ENCODE results near the gene NCAPG. TPM values are rescaled to one million over a fixed set of nuclear protein-coding genes. Genes with fewer than 3 reads are reported as not detected.

The NCAPG gene
- total RNA-seq, 2 experiments from 2014 or later: 73.8 to 82.8 TPM

DNA sequence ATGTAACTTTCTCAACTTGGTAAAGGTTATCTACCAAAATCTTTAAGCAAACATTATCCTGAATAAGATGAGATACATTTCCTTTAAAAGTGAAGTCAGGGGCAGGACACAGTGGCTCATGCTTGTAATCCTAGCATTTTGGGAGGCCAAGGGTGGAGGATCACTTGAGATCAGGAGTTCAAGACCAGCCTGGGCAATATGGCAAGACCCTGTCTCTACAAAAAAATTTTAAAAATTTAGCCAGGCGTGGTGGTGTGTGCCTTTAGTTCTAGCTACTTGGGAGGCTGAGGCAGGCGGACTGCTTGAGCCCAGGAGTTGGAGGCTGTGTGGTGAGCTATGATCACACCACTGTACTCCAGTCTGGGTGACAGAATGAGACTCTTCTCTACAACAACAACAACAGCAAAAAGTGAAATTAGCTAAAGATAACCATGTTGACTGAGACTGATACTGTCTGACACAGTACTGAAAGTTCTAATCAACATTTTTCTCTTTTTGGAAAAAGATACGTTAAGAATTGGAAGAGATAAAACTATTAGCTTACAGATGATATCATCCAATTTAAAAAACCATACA lies 5.1 kb upstream of the NCAPG start:
- no peaks in the 10 kb centered on the region for H3K9me3 Mint-ChIP-seq (ENCODE audit: low read depth)

DNA sequence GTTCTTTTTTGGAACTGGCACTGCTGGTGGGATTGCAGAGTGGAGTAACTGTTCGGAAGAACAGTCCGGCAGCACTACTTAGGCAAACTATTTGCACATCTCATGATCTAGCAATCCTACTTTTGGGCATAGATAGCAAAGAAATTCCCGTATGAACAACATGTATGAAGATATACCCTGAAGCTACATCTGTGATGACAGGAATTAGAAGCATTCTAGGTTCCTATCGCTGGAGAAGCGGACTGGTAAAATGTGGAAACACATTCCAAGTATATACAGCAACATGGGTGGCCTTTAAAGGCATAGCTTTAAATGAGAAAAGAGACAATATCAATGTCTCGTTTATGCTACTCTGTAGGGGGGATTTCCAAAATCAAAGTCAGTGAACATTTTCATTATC lies 3.3 kb upstream of the NCAPG start:
- no peaks in the 10 kb centered on the region for H3K9me3 Mint-ChIP-seq (ENCODE audit: low read depth)

More for the DNA sequence above, 5.1 kb upstream of the NCAPG start:
- Mint-ChIP-seq H3K27ac (peak overlapping the region; percentile 47), H3K4me1 (peaks cover 43% of the 10 kb centered on the region), H3K36me3 (ENCODE audit: low read depth) (peaks cover 51% of the 10 kb centered on the region), H3K4me3 (no peak overlapping the region), H3K27me3 (no peaks in the 10 kb centered on the region)
- ChIA-PET CTCF (interaction anchor here (1.0 to 2.5 kb wide), 4 partner anchors 9 to 257 kb away, joined by 3 to 10 read pairs (median 6); no protein-coding TSS in a partner anchor), POLR2A (no interaction called here)
- ATAC-seq (no peak), DNase-seq (peak; percentile 28)
- intact Hi-C loops (cut with DNase I, micrococcal nuclease): loop anchor here (5.0 to 10.0 kb wide), 2 partner anchors 168 to 461 kb away; no protein-coding TSS in a partner anchor

DNA sequence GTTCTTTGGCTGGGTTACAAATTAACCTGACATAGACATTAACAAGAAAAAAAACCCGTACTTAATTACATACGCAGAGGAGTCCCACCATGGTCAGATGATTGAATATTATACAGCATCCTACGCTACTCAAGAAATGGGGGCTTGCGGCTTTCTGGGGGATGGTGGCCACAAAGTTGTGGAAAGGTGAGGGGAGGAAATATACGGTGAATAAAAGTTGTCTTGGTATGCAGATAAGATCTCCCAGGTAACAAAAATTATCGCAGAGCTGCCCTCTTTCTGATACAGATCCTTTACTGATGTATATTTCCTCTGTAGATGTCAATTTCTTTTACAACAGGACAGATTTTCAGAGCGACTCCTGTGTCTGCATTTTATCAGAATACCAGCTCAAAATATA lies 1.1 kb upstream of the NCAPG start:
- H3K36me3 Mint-ChIP-seq (ENCODE audit: low read depth): peaks cover 53% of the 10 kb centered on the region
- CTCF ChIA-PET: interaction anchor here (0.6 to 4.0 kb wide), 8 partner anchors 9 to 262 kb away, joined by 3 to 18 read pairs (median 5); partner anchors contain the start of gene LAP3
- peak; percentile 15 for DNase-seq

More for the DNA sequence above, 3.3 kb upstream of the NCAPG start:
- ChIA-PET POLR2A (interaction anchor here (0.6 kb wide), 2 partner anchors 8 to 213 kb away, joined by 3 read pairs; no protein-coding TSS in a partner anchor), CTCF (interaction anchor here (0.8 to 4.0 kb wide), 2 partner anchors 12 to 258 kb away, joined by 3 to 18 read pairs; no protein-coding TSS in a partner anchor)
- DNase-seq: no peak
- peak overlapping the region; percentile 98 for H3K4me3 Mint-ChIP-seq
- H3K27ac Mint-ChIP-seq: no peak overlapping the region
- no peak for ATAC-seq
- no peaks in the 10 kb centered on the region for H3K27me3 Mint-ChIP-seq
- H3K36me3 Mint-ChIP-seq (ENCODE audit: low read depth): peaks cover 58% of the 10 kb centered on the region
- H3K4me1 Mint-ChIP-seq: peaks cover 47% of the 10 kb centered on the region
- intact Hi-C loops (cut with DNase I, micrococcal nuclease): loop anchor here (5.0 to 10.0 kb wide), 2 partner anchors 170 to 463 kb away; no protein-coding TSS in a partner anchor

DNA sequence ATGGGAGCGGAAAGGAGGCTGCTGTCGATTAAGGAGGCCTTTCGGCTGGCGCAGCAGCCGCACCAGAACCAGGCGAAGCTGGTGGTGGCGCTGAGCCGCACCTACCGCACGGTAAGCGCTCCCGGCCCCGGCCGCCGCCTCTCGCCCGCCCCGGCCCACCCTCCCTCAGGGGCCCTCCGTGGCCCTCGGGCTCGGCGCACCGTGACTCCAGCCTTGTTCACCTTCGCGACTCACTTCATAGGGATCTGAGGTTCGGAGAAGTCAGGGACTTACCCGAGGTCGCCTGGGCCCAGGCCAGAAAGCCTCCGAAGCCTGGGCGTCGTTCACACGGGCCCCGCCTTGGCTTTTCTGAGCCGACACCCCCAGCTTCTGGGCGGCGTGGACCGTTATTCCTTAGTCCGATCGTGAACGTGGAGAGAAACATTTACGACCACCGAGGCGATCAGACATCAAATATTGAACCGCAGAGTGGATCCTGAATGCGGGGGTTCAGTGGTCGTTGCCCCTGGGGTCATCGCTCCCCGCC lies 362 bp downstream of the NCAPG start:
- Mint-ChIP-seq H3K36me3 (ENCODE audit: low read depth) (peaks cover 60% of the 10 kb centered on the region), H3K4me1 (peaks cover 36% of the 10 kb centered on the region), H3K27ac (peak overlapping the region; percentile 100), H3K9me3 (ENCODE audit: low read depth) (no peaks in the 10 kb centered on the region), H3K27me3 (no peaks in the 10 kb centered on the region), H3K4me3 (peak overlapping the region; percentile 98)
- POLR2A ChIA-PET: interaction anchor here (0.7 kb wide), 1 partner anchor 27 kb away, joined by 9 read pairs; no protein-coding TSS in a partner anchor
- intact Hi-C loops (cut with DNase I, micrococcal nuclease): loop anchor here (2.0 to 10.0 kb wide), 2 partner anchors 296 to 1584 kb away; partner anchors contain the start of genes CLRN2 (in 1 of the 2), QDPR (in 1 of the 2) and TAPT1 (in 1 of the 2)
- peak; percentile 62 for DNase-seq
- ATAC-seq: peak; percentile 20
- CTCF ChIA-PET: interaction anchor here (1.0 to 4.0 kb wide), 3 partner anchors 15 to 234 kb away, joined by 4 to 18 read pairs (median 10); partner anchors contain the start of gene LAP3

More for the DNA sequence above, 1.1 kb upstream of the NCAPG start:
- Mint-ChIP-seq H3K9me3 (ENCODE audit: low read depth) (no peaks in the 10 kb centered on the region), H3K27ac (peak overlapping the region; percentile 100), H3K27me3 (no peaks in the 10 kb centered on the region), H3K4me1 (peaks cover 46% of the 10 kb centered on the region), H3K4me3 (peak overlapping the region; percentile 98)
- intact Hi-C loops (cut with DNase I, micrococcal nuclease): loop anchor here (1.0 to 10.0 kb wide), 10 partner anchors 172 to 1583 kb away; partner anchors contain the start of genes LAP3 (in 2 of the 2), MED28 (in 2 of the 2), QDPR (in 2 of the 2) and CLRN2 (in 1 of the 2)
- POLR2A ChIA-PET: interaction anchor here (0.6 to 2.4 kb wide), 5 partner anchors 12 to 780 kb away, joined by 3 to 8 read pairs (median 4); partner anchors contain the start of genes LAP3 and MED28
- ATAC-seq: no peak

DNA sequence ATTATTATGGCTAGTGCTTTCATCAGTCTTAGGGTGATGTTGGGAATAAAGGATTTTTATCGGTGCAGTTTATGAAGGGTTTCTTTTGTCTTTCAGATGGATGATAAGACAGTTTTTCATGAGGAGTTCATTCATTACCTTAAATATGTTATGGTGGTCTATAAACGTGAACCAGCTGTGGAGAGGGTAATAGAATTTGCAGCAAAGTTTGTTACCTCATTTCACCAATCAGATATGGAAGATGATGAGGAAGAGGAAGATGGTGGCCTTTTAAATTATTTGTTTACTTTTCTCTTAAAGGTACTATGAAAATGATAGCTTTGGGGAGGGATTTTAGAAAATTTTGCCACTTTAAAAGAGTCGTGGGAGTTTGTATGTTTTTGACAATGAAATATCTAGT lies 1.3 kb downstream of the NCAPG start:
- Mint-ChIP-seq H3K4me1 (peaks cover 29% of the 10 kb centered on the region), H3K36me3 (ENCODE audit: low read depth) (peaks cover 67% of the 10 kb centered on the region), H3K9me3 (ENCODE audit: low read depth) (no peaks in the 10 kb centered on the region), H3K4me3 (peak overlapping the region; percentile 98), H3K27me3 (no peaks in the 10 kb centered on the region), H3K27ac (peak overlapping the region; percentile 5)
- intact Hi-C loops (cut with DNase I, micrococcal nuclease): loop anchor here in 1 of 2 experiments (10.0 kb wide), 1 partner anchor 297 kb away; the partner anchor contains the start of genes CLRN2 and QDPR
- ATAC-seq (no peak), DNase-seq (no peak)
- ChIA-PET CTCF (interaction anchor here (0.7 to 1.3 kb wide), 3 partner anchors 15 to 489 kb away, joined by 3 read pairs; no protein-coding TSS in a partner anchor), POLR2A (no interaction called here)

DNA sequence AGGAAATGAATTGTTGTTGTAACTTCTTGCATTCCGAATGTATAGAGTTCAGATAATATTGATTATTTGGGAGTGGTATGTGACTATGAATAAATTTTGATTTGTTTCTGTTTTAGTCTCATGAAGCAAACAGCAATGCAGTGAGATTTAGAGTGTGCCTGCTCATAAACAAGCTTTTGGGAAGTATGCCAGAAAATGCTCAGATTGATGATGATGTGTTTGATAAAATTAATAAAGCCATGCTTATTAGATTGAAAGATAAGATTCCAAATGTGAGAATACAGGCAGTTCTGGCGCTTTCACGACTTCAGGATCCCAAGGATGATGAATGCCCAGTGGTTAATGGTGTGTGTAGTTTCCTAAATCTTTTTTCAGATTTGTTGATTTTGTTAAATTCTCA lies 2.0 kb downstream of the NCAPG start:
- no peak overlapping the region for H3K27ac Mint-ChIP-seq
- POLR2A ChIA-PET: no interaction called here
- no peaks in the 10 kb centered on the region for H3K9me3 Mint-ChIP-seq (ENCODE audit: low read depth)
- no peaks in the 10 kb centered on the region for H3K27me3 Mint-ChIP-seq
- intact Hi-C loops (cut with DNase I, micrococcal nuclease): loop anchor here in 1 of 2 experiments (10.0 kb wide), 1 partner anchor 298 kb away; the partner anchor contains the start of genes CLRN2 and QDPR
- CTCF ChIA-PET: interaction anchor here (1.2 to 1.3 kb wide), 2 partner anchors 15 to 192 kb away, joined by 3 read pairs; no protein-coding TSS in a partner anchor
- H3K4me3 Mint-ChIP-seq: peak overlapping the region; percentile 98
- peaks cover 67% of the 10 kb centered on the region for H3K36me3 Mint-ChIP-seq (ENCODE audit: low read depth)
- no peak for ATAC-seq
- H3K4me1 Mint-ChIP-seq: peaks cover 23% of the 10 kb centered on the region
- DNase-seq: no peak

DNA sequence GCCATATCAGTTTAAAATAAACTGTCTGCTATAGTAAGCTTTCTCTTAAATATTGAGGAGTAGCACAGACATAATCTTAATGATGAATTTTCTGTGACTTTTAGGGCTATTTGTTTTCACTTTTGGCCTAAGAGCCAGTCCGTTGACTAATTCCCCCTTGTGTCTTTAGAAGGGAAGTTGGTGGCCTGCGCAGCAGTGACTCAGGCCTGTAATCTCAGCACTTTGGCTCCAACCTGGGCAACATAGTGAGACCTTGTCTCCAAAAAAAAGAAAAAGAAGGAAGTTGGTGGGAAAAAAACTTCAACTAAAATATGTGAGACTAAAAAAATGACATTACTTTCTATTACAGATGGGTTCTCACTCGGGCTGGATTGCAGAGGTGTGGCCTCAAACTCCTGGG lies 3.4 kb downstream of the NCAPG start:
- H3K4me1 Mint-ChIP-seq: peaks cover 15% of the 10 kb centered on the region
- no peak overlapping the region for H3K27ac Mint-ChIP-seq
- ATAC-seq: no peak
- no peak for DNase-seq
- H3K4me3 Mint-ChIP-seq: no peak overlapping the region
- CTCF ChIA-PET: interaction anchor here (0.8 to 1.5 kb wide), 2 partner anchors 9 to 262 kb away, joined by 3 to 4 read pairs; no protein-coding TSS in a partner anchor
- H3K27me3 Mint-ChIP-seq: no peaks in the 10 kb centered on the region
- POLR2A ChIA-PET: interaction anchor here (0.7 kb wide), 1 partner anchor 204 kb away, joined by 3 read pairs; no protein-coding TSS in a partner anchor
- H3K36me3 Mint-ChIP-seq (ENCODE audit: low read depth): peaks cover 66% of the 10 kb centered on the region
- H3K9me3 Mint-ChIP-seq (ENCODE audit: low read depth): no peaks in the 10 kb centered on the region
- intact Hi-C loops (cut with DNase I, micrococcal nuclease): loop anchor here in 1 of 2 experiments (10.0 kb wide), 1 partner anchor 299 kb away; the partner anchor contains the start of genes CLRN2 and QDPR

DNA sequence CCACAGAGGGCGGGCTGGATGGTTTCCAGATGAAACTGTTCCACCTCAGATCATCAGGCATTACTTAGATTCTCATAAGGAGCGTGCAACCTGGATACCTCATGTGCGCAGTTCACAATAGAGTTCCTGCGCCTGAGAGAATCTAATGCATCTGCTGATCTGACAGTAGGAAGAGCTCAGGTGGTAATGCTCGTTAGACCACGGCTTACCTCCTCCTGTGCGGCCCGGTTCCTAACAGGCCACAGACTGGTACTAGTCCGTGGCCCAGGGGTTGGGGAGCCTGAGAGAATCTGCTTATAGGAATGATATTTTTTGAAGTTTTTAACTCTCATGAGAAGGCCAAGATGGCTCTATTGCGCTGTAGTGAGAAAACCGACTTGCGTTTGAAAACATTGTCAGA lies 5.4 kb downstream of the NCAPG start:
- intact Hi-C loops (cut with DNase I, micrococcal nuclease): loop anchor here in 1 of 2 experiments (10.0 kb wide), 1 partner anchor 301 kb away; the partner anchor contains the start of genes CLRN2 and QDPR
- CTCF ChIA-PET: interaction anchor here (0.7 to 2.0 kb wide), 7 partner anchors 9 to 778 kb away, joined by 3 to 10 read pairs (median 4); no protein-coding TSS in a partner anchor
- DNase-seq (no peak), ATAC-seq (no peak)
- Mint-ChIP-seq H3K27ac (no peak overlapping the region), H3K9me3 (ENCODE audit: low read depth) (no peaks in the 10 kb centered on the region), H3K4me3 (no peak overlapping the region), H3K36me3 (ENCODE audit: low read depth) (peaks cover 62% of the 10 kb centered on the region), H3K27me3 (no peaks in the 10 kb centered on the region), H3K4me1 (peaks cover 15% of the 10 kb centered on the region)
- POLR2A ChIA-PET: no interaction called here

DNA sequence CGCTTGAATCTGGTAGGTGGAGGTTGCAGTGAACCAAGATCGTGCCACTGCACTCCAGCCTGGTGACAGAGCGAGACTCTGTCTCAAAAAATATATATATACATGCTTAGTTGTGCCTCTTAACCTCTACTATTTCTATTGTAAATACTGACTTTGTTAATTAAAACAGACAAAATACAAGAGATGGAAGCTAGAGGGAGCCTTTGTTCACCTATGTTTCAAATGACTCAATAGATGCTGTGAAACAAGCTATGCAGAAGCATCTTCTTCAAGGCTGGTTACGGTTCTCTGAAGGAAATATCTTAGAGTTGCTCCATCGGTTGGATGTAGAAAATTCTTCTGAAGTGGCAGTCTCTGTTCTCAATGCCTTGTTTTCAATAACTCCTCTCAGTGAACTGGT lies 6.2 kb downstream of the NCAPG start:
- ChIA-PET POLR2A (interaction anchor here (0.6 to 0.9 kb wide), 2 partner anchors 160 to 206 kb away, joined by 3 to 4 read pairs; no protein-coding TSS in a partner anchor), CTCF (interaction anchor here (0.6 to 2.0 kb wide), 15 partner anchors 8 to 778 kb away, joined by 3 to 10 read pairs (median 4); no protein-coding TSS in a partner anchor)
- ATAC-seq: peak; percentile 84
- intact Hi-C loops (cut with DNase I, micrococcal nuclease): loop anchor here (1.0 to 10.0 kb wide), 3 partner anchors 302 to 776 kb away; partner anchors contain the start of genes CLRN2 (in 1 of the 2) and QDPR (in 1 of the 2)
- Mint-ChIP-seq H3K4me1 (peaks cover 12% of the 10 kb centered on the region), H3K27ac (no peak overlapping the region), H3K9me3 (ENCODE audit: low read depth) (no peaks in the 10 kb centered on the region), H3K36me3 (ENCODE audit: low read depth) (peaks cover 59% of the 10 kb centered on the region), H3K27me3 (no peaks in the 10 kb centered on the region), H3K4me3 (no peak overlapping the region)
- DNase-seq: no peak

DNA sequence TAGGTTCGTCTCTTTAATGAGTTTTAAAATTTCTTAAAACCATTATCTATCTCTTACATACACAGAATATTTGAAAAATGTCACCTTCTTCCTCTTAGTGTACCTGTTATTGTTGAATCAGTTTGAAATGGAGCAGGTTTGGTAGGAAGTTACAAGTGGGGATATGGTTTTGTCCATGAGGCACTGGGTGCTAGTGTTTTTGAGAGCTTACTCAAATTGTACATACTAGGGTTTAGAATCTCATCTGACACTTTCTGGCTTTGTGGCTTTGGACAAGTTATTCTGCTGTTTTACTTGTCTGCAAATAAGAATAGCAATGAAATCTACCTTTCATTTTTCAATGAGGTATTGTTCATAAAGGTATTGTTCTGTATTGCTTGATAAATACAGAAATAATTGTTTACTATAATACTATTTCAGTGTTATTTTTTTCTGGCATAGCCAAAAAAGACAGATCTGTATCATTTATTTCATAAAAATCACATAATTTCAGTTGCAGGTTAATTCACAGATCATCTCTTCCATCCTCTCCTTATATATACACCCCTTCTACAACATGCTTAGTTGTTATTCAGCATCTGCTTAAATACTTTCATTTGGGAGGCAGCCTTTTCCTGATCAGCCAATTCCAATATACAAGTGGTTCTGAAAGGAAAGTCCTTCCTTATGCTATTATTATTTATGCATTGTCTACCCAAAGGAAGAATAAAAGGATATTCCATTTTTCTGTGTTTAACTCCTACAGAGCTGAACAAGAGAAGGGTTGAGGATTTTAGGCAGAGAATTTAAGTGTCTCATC lies 13.3 kb downstream of the NCAPG start:
- H3K27ac Mint-ChIP-seq: no peak overlapping the region
- DNase-seq (no peak), ATAC-seq (no peak)
- intact Hi-C loops (cut with DNase I, micrococcal nuclease): no loop called here
- H3K9me3 Mint-ChIP-seq (ENCODE audit: low read depth): no peaks in the 10 kb centered on the region
- H3K4me1 Mint-ChIP-seq: peaks cover 7% of the 10 kb centered on the region
- H3K27me3 Mint-ChIP-seq: no peaks in the 10 kb centered on the region
- POLR2A ChIA-PET: no interaction called here
- H3K36me3 Mint-ChIP-seq (ENCODE audit: low read depth): peaks cover 58% of the 10 kb centered on the region
- CTCF ChIA-PET: no interaction called here
- H3K4me3 Mint-ChIP-seq: no peak overlapping the region

All from activated CD4-positive, alpha-beta T cell treated with anti-CD3 and anti-CD28 coated beads for 36 hours (primary cell).